Superior temporal gyrus (tissue), 1 donor: ENCODE data around the gene MGLL.

ENCODE experiments used
- DNase-seq: peaks from one replicate; pipeline ENCODE4 v3.0.0-alpha.2; 2016; ENCODE audit errors: extremely low spot score

MGLL gene

GRCh38 chr3:127723011-127723567 lies 99.2 kb downstream of the MGLL start:
- no peak for DNase-seq

- no peak for DNase-seq
These were observed 100.1 kb downstream of the MGLL start for GRCh38 chr3:127722091-127722784.

GRCh38 chr3:127720985-127721935 lies 101.1 kb downstream of the MGLL start:
- no peak for DNase-seq

- no peak for DNase-seq
These were observed 102.0 kb downstream of the MGLL start for GRCh38 chr3:127720161-127720823.

DNA sequence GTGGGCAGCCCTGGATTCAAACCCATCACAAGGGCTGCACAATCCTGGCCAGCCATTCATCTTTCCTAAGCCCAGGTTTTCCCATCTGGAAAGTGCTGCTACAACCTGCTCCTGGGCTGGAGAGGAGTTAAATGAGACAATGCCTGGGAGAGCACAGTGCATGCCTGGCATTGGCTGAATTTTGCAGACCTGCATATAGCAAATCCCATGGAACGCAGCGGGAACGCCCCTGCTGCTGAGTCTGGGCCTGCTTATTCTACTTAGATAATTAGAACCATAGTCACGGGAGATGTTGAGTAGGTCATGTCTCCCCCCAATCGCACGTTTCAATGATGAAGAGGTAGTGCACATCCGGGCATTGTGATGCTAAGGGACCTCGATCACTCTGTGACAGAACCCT lies 102.9 kb downstream of the MGLL start:
- DNase-seq, result no peak

DNA sequence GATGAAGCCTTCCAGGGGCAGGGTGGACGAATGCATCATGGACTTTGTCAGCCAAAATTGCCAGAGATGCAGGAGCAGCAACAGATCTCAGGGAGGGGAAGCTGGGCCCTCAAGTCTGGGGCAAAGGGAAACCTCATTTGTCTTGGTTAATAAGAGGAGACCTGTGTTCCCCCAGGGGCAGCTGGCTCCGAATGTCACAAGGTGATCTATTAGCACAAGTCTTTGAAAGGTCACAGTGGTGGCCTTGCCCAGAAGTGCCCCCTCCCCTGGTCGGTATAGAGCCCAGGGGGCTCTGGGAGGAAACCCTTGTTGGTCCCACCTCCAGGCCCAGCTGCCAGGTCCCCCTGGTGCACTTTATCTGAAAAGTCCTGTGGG lies 103.4 kb downstream of the MGLL start:
- no peak for DNase-seq

DNA sequence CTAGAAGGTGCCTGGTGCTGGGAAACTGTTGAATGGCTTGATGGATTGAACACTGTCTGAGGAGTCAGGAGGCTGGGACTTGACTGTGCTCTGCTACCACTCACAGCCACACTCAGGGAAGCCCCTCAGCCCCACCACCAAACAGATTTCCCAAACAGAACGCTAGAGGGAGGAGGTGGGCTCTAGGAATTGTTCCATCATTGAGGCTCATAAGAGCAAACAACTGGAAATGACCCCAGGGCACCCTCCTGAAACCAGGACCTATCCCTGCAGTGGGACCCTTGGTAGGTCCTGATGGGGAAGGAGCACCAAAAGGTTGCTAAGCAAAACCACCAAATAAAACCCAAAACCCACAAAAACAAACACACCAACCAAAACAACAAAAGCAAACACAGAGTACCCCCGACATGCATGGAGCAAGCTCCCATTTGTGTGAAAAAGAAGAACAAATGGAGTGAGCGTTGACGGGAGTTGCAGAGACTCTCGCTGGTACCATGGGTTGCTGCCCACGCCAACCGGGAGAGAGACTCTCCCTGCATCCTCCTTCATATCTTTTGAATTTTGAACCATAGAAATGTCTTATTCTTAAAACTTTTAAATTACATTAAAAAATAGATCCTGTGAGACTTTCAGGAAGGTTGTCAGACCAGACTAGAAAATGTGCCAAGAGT lies 103.9 kb downstream of the MGLL start:
- DNase-seq, result no peak

DNA sequence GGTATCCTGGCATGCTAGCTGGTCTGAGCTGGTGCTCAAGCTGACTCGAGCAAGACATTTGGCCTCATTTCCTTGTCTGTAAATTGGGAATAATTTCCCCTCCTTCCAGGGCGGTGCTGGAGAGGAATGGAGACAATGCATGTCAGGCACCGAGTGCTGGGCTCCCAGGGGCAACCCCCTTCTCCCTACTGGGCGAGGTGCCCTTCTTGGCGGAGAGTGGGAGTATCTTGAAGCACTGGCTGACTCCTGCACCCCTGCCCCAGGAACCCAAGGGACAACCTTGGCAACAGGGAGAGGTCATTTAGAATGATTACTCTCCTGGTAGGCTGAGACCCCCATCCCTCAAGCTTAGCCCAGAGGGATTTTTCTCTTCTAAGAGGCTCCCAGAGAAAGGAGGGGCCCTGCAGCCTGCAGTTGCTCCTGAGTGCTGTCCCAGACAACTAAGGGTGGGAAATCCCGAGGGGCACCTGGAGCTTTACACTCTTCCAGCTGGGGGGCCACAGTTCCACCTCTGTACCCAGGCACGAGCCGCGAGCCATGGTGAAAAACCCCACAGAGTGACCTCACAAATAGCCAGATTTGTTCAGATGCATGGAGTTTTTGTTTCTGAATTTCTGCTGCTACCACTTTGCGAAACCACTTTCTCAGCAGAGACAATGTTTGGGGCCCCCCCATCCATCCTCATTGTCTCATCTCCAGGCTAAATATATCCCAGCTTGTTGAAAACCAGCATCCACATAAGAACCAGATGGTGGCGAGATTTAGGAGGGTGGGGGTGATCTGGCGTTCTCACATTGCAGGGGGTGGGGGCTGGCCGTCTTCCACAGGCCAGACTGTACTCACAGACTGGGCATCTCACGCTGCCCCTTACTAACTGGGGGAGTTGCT lies 104.7 kb downstream of the MGLL start:
- DNase-seq, result no peak

DNA sequence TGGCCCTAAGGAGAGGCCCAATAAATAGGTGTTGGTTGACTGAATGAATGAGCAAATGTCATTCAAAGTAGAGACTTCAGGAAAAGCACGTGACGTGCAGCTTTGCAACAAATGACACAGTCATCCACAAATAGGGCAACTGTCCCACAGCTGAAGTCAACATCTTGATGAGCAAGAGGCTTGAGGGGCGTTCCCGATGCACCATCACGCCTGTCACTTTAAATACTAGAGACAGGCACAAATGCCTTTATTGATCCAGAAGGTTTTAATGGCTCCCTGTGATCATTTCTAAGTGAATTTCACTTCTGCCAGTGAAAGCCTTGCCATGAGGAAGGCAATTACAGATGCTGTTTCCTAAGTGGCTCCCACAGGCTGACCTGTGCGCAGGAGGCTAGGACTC lies 105.9 kb downstream of the MGLL start:
- no peak for DNase-seq

- no peak for DNase-seq
These were observed 106.8 kb downstream of the MGLL start for GRCh38 chr3:127715532-127715931.

GRCh38 chr3:127714866-127715265 lies 107.4 kb downstream of the MGLL start:
- DNase-seq, result no peak

DNA sequence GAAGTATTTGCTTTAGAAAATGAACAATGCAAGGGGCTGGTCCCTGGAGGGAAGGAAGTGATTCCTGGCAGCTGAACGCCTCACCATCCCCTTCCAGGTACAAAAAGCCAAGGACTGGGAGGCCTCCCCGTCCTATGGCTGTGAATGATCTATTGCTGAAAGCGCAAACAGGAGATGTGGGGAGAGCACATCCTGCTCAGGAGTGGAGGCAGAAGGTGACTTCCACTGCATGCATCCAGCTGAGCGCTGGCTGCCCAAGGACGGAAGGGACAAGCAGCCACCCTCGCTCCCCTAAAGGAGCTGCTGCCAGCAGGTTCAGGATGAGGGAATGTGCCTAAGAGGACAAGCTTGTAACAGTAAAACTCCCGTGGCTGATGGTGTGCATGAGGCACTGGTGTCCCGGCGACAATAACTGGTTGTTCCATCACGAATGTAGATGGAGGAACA lies 108.2 kb downstream of the MGLL start:
- DNase-seq, result no peak

GRCh38 chr3:127712881-127713771 lies 109.2 kb downstream of the MGLL start:
- DNase-seq, result no peak

DNA sequence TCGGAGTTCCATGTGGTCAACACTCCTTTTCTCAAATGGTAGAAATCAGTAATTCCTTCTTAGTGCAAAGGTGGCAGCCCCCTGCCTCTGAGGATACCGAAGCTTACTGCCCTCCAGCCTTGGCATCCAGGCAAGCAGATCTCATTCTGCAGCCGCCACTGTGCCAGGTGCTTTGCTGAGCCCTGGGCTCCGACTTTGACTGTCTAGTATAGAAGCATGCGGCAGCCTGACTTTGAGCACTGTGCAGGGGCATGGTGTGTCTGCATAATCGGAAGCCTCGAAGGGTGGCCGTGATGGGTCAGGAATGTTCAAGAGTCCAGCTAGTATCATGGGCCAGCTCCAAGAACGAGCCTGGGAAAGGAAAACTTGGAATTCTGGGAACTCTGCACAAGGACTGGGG lies 109.9 kb downstream of the MGLL start:
- DNase-seq, result no peak

GRCh38 chr3:127711896-127712295 lies 110.4 kb downstream of the MGLL start:
- DNase-seq, result no peak

- DNase-seq, result no peak
These were observed 111.2 kb downstream of the MGLL start for GRCh38 chr3:127711021-127711695.

GRCh38 chr3:127710155-127710941 lies 112.0 kb downstream of the MGLL start:
- no peak for DNase-seq
